GM12878 (cell line): ENCODE measurements around the gene NELL1. TPM values are rescaled to one million over a fixed set of nuclear protein-coding genes. Genes with fewer than 3 reads are reported as not detected.
A peak's percentile ranks its signal among the peaks of the same experiment; 100 is the strongest.

Experiments used
- ATAC-seq: fragments of 200-7000 bp; cut with Tn5 transposase; 3 replicates; pipeline ENCODE4 v1.9.1; 2020; ENCODE audit warnings: mild to moderate bottlenecking, moderate library complexity
- BruUV-seq: library from RNA; stranded (reverse); fragments of 400-500 nt; replicated peaks from 2 replicates; lab custom pipeline; 2021; lab: Mats Ljungman, UMichigan
- CTCF ChIA-PET: fragments of 300-600 bp; sonication (Branson Sonifier 250); formaldehyde crosslinking; extraction: SDS; loops from one replicate; lab custom pipeline; 2021; ENCODE audit warnings: inconsistent platforms; lab: Yijun Ruan, JAX
- POLR2A ChIA-PET: fragments of 350-600 bp; formaldehyde crosslinking; extraction: SDS; loops from one replicate; lab custom pipeline; 2021; ENCODE audit warnings: inconsistent platforms; lab: Charles Lee
- RAD21 ChIA-PET: fragments of 300-600 bp; sonication (Branson Sonifier 250); formaldehyde crosslinking; loops from one replicate; lab custom pipeline; 2023; ENCODE audit warnings: antibody characterized with exemption; ENCODE audit not compliant: unreplicated experiment; lab: Charles Lee
- SMC1A ChIA-PET: fragments of 300-600 bp; sonication (Branson Sonifier 250); formaldehyde crosslinking; loops from one replicate; lab custom pipeline; 2023; ENCODE audit not compliant: unreplicated experiment, uncharacterized antibody; lab: Charles Lee
- DNase-seq: peaks from one replicate; pipeline ENCODE4 v3.0.0-alpha.2; 2011; ENCODE audit warnings: low read depth, low spot score
- FAIRE-seq: peaks from 3 replicates; lab custom pipeline; 2011; peaks lifted over from hg19 to GRCh38; lab: Jason Lieb, UNC
- H2AFZ ChIP-seq: 2 replicates; pipeline ENCODE4 v1.6.0; 2011; ENCODE audit warnings: low read depth, low read length, control low read depth; ENCODE audit not compliant: control insufficient read depth
- H3K27ac ChIP-seq: 2 replicates; pipeline ENCODE4 v1.5.1; 2011; ENCODE audit warnings: control low read depth; ENCODE audit not compliant: control insufficient read depth, insufficient read depth
- H3K27me3 ChIP-seq, 2 experiments: replicated peaks in 1 of 2; 2 replicates each; pipeline versions ENCODE4 v1.6.0 to v1.6.1; 2011; ENCODE audit warnings: low read length in 1 of 2; ENCODE audit not compliant: control insufficient read depth in 2 of 2, insufficient read depth in 2 of 2
- H3K36me3 ChIP-seq, 2 experiments: 2 replicates each; pipeline ENCODE4 v1.5.1; 2011; ENCODE audit warnings: low read length in 1 of 2; ENCODE audit not compliant: control insufficient read depth in 2 of 2, insufficient read depth in 2 of 2
- H3K4me1 ChIP-seq: 2 replicates; pipeline ENCODE4 v1.6.1; 2011; ENCODE audit warnings: mild to moderate bottlenecking, low read length, moderate library complexity, mixed read lengths; ENCODE audit not compliant: control insufficient read depth, insufficient read depth
- H3K4me2 ChIP-seq: 2 replicates; pipeline ENCODE4 v1.6.0; 2011; ENCODE audit warnings: control low read depth; ENCODE audit not compliant: control insufficient read depth, insufficient read depth
- H3K4me3 ChIP-seq: fragments of 200-600 bp; sonication (generic); 2 replicates; pipeline ENCODE4 v1.5.1; 2016
- H3K79me2 ChIP-seq: 2 replicates; pipeline ENCODE4 v1.6.0; 2011; ENCODE audit warnings: low read length; ENCODE audit not compliant: control insufficient read depth, insufficient read depth
- H3K9ac ChIP-seq: 2 replicates; pipeline ENCODE4 v1.8.0; 2011; ENCODE audit warnings: low read length, control low read depth, mixed read lengths; ENCODE audit not compliant: control insufficient read depth, insufficient read depth
- H3K9me3 ChIP-seq: replicated peaks from 3 replicates; pipeline ENCODE4 v1.5.1; 2011; ENCODE audit warnings: mild to moderate bottlenecking, low read length; ENCODE audit not compliant: control insufficient read depth, insufficient read depth
- H4K20me1 ChIP-seq: 2 replicates; pipeline ENCODE4 v1.6.0; 2011; ENCODE audit not compliant: control insufficient read depth, insufficient read depth
- CTCF ChIP-seq, 3 experiments: IDR thresholded peaks in 2 of 3; conservative IDR thresholded peaks in 1 of 3; 2 replicates each; pipeline ENCODE4 v1.5.1; 2011; ENCODE audit warnings: low read depth in 3 of 3, low read length in 3 of 3, mild to moderate bottlenecking in 3 of 3, control low read depth in 2 of 3, moderate library complexity in 2 of 3, inconsistent platforms in 1 of 3, mixed read lengths in 1 of 3; ENCODE audit not compliant: control insufficient read depth in 2 of 3, insufficient read depth in 1 of 3; ENCODE audit errors: extremely low read depth in 1 of 3
- RELB ChIP-seq: fragments of 450-650 bp; IDR thresholded peaks from 2 replicates; pipeline ENCODE4 v1.6.1; 2017; ENCODE audit warnings: low read depth, mild to moderate bottlenecking, moderate library complexity
- WGBS: methylation state at CpG from one replicate; pipeline ENCODE4 v1.1.6; 2016; ENCODE audit warnings: low lambda C conversion rate; ENCODE audit not compliant: insufficient replicate concordance, insufficient coverage; ENCODE audit errors: missing lambda C conversion rate; 5-methylcytosine and 5-hydroxymethylcytosine counted together
- in situ Hi-C: fragments of 300-500 bp; cut with MboI; formaldehyde crosslinking; loops from 9 replicates; pipeline ENCODE4 v1.14.3; 2018; ENCODE audit warnings: mixed read lengths
- intact Hi-C: fragments of 100-400 bp; cut with micrococcal nuclease; formaldehyde crosslinking; loops from one replicate; pipeline ENCODE4 v1.14.2; 2022; ENCODE audit not compliant: unreplicated experiment
- polyA plus RNA-seq, 11 experiments: library from polyadenylated mRNA; depleted of rRNA in 4 of 11; unstranded in 6 of 11; stranded (reverse) in 5 of 11; fragments of >200 nt; fragmentation: Nextera tagmentation in 4 of 11; fragmentation: Illumina TruSeq in 1 of 11; extraction: Ambion mirVana in 4 of 11; extraction: Trizol in 1 of 11; gene quantifications; 1 replicate in 1 of 11; 2 replicates in 10 of 11; pipeline versions ENCODE4 v1.2.1 to v1.2.3, GENCODE V29; 2011 to 2016; ENCODE audit warnings: inconsistent platforms in 2 of 11, missing spikeins in 2 of 11, low read depth in 1 of 11
- total RNA-seq, 4 experiments: library from RNA; depleted of rRNA in 3 of 4; stranded (reverse); fragments of >200 nt in 3 of 4; fragmentation: Illumina TruSeq in 1 of 4; extraction: Trizol in 1 of 4; gene quantifications; 2 replicates each; pipeline versions ENCODE4 v1.2.1 to v1.2.3, GENCODE V29; 2013 to 2021

The NELL1 gene
- total and polyA plus RNA-seq, 10 of the 15 experiments (the other 5 are each of a cell fraction or from before 2014, with no cell fraction given): 0.02 to 0.12 TPM; not detected in 8

GRCh38 chr11:20754933-20755332 lies 85.5 kb downstream of the NELL1 start:
- no peak for DNase-seq
- H3K27ac ChIP-seq: no peak overlapping the region
- intact Hi-C loops (no loop called here), in situ Hi-C loops (no loop called here)
- H3K4me3 ChIP-seq: no peak overlapping the region
- SMC1A ChIA-PET: interaction anchor here (0.6 to 1.1 kb wide), 2 partner anchors 22 to 37 kb away, joined by 3 read pairs; no protein-coding TSS in a partner anchor
- ATAC-seq: no peak
- no peaks in the 10 kb centered on the region for H4K20me1 ChIP-seq
- H3K9ac ChIP-seq: no peak overlapping the region
- H3K9me3 ChIP-seq: no peaks in the 10 kb centered on the region
- H3K4me2 ChIP-seq: no peak overlapping the region
- POLR2A ChIA-PET: no interaction called here
- H3K4me1 ChIP-seq: no peaks in the 10 kb centered on the region
- 0 out of 6 replicates have a peak, but pooled peaks of 1 of the 3 experiments have one; percentile 16 for TF ChIP-seq CTCF (IDR thresholded peaks at IDR 0.05 in 2 of 3, conservative IDR thresholded peaks at IDR 0.05 in 1 of 3; ENCODE audit: control insufficient read depth in 2 of 3, extremely low read depth in 1 of 3, insufficient read depth in 1 of 3, low read depth in 3 of 3, low read length in 3 of 3)
- TF ChIP-seq RELB: no peak
- BruUV-seq: no TSS peak
- no peaks in the 10 kb centered on the region for H3K27me3 ChIP-seq
- H2AFZ ChIP-seq: no peak overlapping the region
- H3K79me2 ChIP-seq: no peaks in the 10 kb centered on the region
- CTCF ChIA-PET: interaction anchor here (0.9 to 1.6 kb wide), 2 partner anchors 10 to 127 kb away, joined by 3 to 4 read pairs; no protein-coding TSS in a partner anchor
- no peaks in the 10 kb centered on the region for H3K36me3 ChIP-seq
- WGBS: 11% methylated on average over 6 of the region's 6 CpGs
- no peak for FAIRE-seq
- RAD21 ChIA-PET: no interaction called here
